ENCODE data around the gene FALEC.

FALEC gene

GRCh38 chr1:150515328-150516049, at the start of gene FALEC:
Gene FALEC, plus strand, starts transcription at chr1:150515752.
- DNase-seq: peak; percentile 91

- DNase-seq: no peak
Measured at GRCh38 chr1:150466964-150467363, 48.6 kb upstream of the FALEC start.

GRCh38 chr1:150469291-150469690, 46.3 kb upstream of the FALEC start:
- no peak for DNase-seq

GRCh38 chr1:150472601-150473200, 42.9 kb upstream of the FALEC start:
- no peak for DNase-seq

- no peak for DNase-seq
Measured at GRCh38 chr1:150473659-150474058, 41.9 kb upstream of the FALEC start.

GRCh38 chr1:150474869-150475268, 40.7 kb upstream of the FALEC start:
- DNase-seq: no peak

- no peak for DNase-seq
Measured at GRCh38 chr1:150476754-150477153, 38.8 kb upstream of the FALEC start.

- DNase-seq: no peak
Measured at GRCh38 chr1:150477320-150477719, 38.2 kb upstream of the FALEC start.

- DNase-seq: no peak
Measured at GRCh38 chr1:150477733-150478132, 37.8 kb upstream of the FALEC start.

- DNase-seq: no peak
Measured at GRCh38 chr1:150479370-150479769, 36.2 kb upstream of the FALEC start.

GRCh38 chr1:150479927-150480352, 35.6 kb upstream of the FALEC start:
- no peak for DNase-seq

- no peak for DNase-seq
Measured at GRCh38 chr1:150484431-150484830, 31.1 kb upstream of the FALEC start.

- no peak for DNase-seq
Measured at GRCh38 chr1:150484861-150485260, 30.7 kb upstream of the FALEC start.

- DNase-seq: peak; percentile 99
Measured at GRCh38 chr1:150486966-150487762, 28.4 kb upstream of the FALEC start, which contains the start of gene TARS2. Gene TARS2, plus strand, starts transcription at chr1:150487419. Its CDS starts 32 bp downstream, at chr1:150487451.

GRCh38 chr1:150487763-150488115, 27.8 kb upstream of the FALEC start:
- DNase-seq: no peak

- no peak for DNase-seq
Measured at GRCh38 chr1:150493175-150493574, 22.4 kb upstream of the FALEC start.

GRCh38 chr1:150498342-150498741, 17.2 kb upstream of the FALEC start:
- DNase-seq: no peak

- DNase-seq: no peak
Measured at GRCh38 chr1:150505431-150505830, 10.1 kb upstream of the FALEC start.

- no peak for DNase-seq
Measured at GRCh38 chr1:150507912-150508864, 7.4 kb upstream of the FALEC start, which contains the start of gene ECM1. Gene ECM1, plus strand, starts transcription at chr1:150508109. Its CDS starts 101 bp downstream, at chr1:150508210.

GRCh38 chr1:150508982-150509381, 6.6 kb upstream of the FALEC start:
- DNase-seq: no peak

GRCh38 chr1:150511551-150511950, 4.0 kb upstream of the FALEC start:
- peak; percentile 81 for DNase-seq

GRCh38 chr1:150511985-150512660, 3.4 kb upstream of the FALEC start:
- no peak for DNase-seq
